ENCODE data around the gene PDCD2.
"Not testable (repeated sequence)": the region's sequence is repeated elsewhere in the genome, so short reads cannot be mapped to it uniquely, and the experiment has no call there.

PDCD2 gene

DNA sequence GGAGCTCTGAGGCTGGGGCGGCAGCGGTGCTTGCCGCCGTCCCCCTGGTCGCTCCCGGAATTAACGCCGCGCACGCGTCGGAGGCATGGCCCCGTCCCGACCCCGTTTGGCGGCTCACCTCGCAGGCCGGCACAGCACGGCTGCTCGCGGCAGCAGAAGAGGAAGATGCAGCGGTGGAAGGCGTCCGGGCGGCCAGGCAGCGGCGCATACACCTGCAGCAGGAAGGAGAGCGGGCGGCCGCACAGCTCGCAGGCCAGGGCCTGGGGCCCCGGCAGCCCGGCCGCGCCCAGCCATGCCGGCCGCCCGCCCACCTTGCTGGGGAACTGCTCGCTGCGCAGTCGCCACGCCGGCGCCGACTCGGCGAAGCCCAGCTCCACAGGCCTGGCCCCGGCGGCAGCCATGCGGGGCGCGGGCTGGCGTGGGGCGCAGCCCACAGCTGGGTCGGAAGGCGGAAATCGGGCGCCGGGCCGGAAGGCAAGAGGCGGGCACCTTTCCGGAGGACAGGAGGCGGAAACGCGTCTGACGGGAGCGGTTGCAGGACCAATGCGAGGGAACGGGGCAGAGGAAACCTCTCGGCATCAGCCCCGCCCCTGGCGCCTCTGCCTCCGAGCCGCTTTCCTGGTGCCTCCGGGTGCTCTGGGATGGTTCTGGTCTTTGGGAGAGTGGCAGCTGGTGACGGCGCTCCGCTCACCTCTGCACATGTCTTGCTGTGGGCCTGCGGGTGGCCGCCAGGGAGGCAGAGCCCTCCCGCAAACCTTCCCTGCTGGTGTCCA, at the start of gene PDCD2:
Gene PDCD2, minus strand, starts transcription at position 457 of the 773 bp plus-strand sequence. Its CDS starts 56 bp downstream, at position 401.
- DNase-seq (ENCODE audit: low spot score) = peak; percentile 89

DNA sequence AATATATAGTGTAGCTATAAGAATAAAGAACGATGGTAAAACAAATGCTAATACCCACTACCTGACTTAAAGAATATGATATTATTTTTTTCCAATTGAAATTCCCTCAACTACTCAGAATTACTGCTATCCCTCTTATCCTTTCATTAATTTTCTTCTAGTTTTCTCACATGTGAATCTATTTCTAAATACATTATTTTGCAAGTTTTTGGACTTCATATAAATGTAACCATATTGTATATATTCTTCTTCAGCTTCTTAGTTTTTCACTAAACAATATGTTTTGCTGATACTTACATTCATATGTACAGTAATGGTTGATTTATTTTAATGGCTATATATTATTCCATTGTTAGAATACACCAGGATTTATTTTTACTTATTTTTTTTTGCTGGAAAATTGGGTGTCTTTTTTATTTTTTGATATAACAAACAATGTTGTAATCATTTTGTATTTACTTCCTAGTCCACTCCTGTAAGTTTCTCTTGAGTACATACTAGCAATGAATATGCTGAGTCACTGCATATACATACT, 31.6 kb upstream of the PDCD2 start:
- not testable (repeated sequence) for DNase-seq (ENCODE audit: low spot score)

- not testable (repeated sequence) for DNase-seq (ENCODE audit: low spot score)
Observed at GRCh38 chr6:170612256-170612804, 27.9 kb upstream of the PDCD2 start.

DNA sequence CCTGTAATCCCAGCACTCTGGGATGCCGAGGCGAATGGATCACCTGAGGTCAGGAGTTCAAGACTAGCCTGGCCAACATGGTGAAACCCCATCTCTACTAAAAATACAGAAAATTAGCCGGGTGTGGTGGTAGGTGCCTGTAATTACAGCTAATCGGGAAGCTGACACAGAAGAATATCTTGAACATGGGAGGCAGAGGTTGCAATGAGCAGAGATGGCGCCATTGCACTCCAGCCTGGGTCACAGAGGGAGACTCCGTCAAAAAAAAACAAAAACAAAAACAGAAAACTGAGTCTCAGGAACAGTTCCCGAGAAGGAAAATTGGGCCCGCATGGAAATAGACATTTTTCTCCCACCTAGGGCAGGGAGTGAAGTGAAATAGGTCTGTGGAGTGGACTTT, 24.8 kb upstream of the PDCD2 start:
- not testable (repeated sequence) for DNase-seq (ENCODE audit: low spot score)

DNA sequence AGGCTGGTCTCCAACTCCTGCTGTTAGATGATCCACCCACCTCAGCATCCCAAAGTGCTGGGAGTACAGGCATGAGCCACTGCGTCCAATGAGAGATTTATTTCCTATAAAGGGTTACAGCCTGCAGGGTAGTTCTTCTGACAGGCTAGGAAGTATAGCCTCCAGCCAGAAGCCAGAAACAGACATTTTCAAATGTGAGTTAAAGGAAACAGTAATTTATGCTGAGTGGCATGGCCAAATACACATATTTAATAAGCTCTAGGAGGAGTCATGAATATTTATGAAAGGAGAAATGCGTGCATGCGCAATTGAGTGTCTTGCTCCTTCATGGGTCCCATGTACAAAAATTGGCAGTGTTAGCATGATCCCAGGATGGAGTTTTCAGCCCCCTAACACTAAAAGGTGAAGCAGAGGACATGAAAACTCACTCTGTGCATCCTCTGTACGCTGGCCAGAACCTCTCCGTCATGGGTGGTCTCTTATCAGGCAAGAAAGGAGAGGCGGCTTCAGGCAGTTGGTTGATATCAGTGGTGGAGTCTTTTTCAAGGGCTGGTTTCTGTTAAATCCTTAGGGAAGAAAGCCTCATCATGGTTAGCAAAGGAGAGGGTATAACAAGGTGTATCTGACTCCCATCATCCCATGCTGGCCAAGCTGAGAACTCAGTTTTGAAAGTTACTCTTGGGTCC, 21.3 kb upstream of the PDCD2 start:
- DNase-seq (ENCODE audit: low spot score) = no peak

DNA sequence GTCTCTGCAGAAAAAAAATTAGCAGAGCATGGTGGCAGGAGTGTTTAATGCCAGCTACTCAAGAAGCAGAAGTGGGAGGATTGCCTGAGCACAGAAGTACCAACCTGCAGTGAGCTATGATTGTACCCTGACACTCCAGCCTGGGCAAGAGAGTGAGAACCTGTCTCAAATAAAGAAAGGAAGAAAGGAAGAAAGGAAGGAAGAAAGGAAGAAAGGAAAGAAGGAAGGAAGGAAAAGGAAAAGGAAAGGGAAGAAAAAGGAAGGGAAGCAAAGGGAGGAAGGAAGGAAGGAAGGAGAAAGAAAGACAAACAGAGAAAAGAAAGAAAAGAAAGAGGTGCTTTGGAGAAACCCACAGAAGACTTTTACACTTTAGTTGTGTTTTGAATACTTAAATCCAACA, 12.8 kb upstream of the PDCD2 start:
- no peak for DNase-seq (ENCODE audit: low spot score)

DNA sequence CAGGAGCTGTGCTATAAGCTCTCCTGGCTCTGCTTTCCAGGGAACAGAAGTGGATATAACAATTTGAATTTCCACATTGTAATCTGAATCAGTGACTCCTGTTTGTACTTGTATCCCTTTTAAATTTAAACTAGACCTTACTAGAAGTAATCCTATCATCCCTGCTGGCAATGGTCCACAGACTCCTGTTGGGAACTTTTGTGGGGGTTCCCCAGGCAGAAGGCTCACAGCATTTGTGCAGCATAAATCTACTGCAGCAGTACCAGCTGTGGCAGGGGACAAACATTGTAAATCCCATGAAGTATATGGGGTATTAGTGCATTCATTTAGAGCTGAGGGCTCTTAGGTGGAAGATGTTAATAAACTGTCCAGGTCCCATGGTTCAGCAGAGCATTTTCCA, 12.0 kb upstream of the PDCD2 start:
- no peak for DNase-seq (ENCODE audit: low spot score)

DNA sequence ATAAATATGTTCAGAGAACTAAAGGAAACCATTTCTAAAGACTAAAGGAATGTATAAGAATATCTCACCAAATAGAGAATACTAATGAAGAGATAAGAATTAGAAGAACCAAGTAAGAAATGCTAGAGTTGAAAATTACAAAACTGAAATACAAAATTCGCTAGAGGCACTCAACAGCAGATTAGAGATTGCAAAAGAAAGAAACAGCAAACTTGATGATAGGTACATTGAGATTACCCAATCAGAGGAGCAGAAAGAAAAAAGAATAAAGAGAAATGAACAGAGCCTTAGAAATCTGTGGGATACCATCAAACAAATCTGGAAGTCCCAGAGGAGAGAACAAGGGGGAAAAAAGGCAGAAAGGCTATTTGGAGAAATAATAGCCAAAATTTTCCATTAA, 6.3 kb upstream of the PDCD2 start:
- DNase-seq (ENCODE audit: low spot score) = no peak

GRCh38 chr6:170584954-170585498, 589 bp upstream of the PDCD2 start:
- DNase-seq (ENCODE audit: low spot score) = peak; percentile 6

DNA sequence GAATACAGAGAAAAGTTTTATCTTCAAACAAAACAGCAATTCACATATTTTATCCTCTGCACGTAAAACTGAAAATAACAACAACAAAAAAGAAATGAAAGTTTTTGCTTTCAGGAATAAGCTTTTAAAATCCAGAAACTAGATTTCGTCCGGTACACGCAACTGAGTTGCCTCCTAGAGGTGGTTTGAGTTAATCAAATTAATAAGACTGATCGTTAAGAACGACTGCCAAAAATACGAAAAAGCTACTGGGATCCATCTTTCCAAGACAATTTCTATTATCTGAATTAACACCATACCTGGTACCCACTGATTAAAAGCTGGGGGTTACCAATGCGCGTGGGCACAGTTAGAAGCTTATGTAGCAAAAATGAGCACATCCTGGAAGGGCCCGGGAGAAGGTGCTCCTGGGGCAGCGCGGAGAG, 669 bp downstream of the PDCD2 start:
- peak; percentile 38 for DNase-seq (ENCODE audit: low spot score)

DNA sequence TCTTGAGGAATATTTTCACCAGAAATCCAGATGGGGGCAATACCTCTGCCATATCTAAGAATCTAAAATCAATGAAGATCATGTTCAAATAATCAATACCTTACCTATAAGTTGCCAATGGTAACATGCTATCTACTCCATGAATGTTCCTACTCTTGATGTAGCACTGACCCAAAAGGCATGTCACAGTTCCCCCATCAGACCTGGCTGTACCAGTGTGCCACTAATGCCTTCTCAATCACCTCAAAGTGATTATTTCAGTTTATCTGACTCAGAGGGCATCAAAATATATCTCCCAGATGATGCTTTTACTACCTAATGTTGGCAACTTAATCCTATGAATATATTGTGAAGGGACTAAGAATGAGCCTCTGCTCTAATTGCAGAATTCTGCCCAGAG, 5.5 kb downstream of the PDCD2 start:
- no peak for DNase-seq (ENCODE audit: low spot score)

DNA sequence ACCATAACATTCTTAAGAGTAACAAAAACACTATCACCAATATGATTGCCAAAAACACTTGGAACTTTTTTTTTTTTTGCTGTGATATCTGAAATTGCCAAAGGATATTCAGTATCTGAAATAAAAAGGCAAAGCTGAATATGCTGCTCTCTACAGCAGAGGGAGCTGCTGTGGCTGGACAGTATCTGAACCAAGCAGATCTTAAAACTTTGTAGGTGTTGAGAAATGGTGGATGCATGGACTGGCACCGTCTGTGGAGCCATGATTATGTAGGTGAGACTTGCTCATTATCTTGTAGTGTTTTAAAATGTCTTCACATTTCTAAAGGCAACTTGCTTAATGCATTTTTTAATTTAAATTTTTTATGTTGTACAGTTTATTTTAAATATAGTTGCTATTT, 9.2 kb downstream of the PDCD2 start:
- no peak for DNase-seq (ENCODE audit: low spot score)

DNA sequence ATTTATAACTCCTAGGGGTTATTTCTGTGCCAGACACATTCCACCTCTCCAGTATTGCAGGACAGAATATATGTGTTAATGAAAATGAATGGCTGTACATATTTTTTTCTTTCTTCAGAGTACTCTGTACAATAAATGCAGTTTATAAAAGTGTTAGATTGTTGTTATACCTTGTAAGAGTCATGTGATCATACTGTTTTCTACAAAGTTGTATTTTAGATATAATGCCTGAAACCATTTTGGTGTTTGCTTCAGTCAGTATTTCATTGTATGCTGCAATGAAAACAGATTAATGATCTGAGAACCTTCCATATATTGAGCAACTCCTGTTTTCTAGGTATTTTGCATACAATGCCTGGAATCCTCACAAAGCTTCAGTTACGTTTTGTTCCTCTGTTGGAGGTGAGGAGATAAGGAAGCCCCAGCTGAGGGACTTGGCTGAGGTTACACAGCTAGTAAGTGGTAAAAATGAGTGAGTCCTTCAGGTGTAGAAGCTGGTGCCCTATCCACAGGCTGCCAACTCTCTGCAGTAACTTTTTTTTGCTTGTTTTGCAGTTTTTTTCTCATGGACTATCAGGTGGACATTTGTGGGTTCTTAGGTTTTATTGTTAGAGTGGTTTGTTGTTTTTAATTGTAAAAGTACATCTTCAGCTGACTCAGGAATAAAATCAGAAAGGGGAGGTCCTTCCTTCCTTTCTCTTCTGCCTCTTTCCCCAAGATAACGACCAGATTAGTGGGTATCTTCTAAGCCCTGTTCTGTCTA, 11.6 kb downstream of the PDCD2 start:
- no peak for DNase-seq (ENCODE audit: low spot score)

GRCh38 chr6:170564936-170565530, 19.4 kb downstream of the PDCD2 start:
- DNase-seq (ENCODE audit: low spot score) = no peak

DNA sequence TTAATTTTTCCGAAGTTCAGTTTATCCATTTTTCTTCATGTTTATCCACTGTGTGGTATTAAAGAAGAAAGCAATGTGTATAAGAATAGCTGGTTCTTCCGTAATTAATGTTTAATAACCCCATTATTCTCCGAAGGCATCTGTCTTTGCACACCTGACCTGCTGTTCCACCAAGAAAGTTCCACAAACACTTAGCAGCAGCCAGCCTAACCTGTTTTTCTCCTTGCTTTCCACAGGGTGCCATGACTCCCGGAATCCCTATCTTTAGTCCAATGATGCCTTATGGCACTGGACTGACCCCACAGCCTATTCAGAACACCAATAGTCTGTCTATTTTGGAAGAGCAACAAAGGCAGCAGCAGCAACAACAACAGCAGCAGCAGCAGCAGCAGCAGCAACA, 22.9 kb downstream of the PDCD2 start:
- DNase-seq (ENCODE audit: low spot score) = no peak

- DNase-seq (ENCODE audit: low spot score) = no peak
Observed at GRCh38 chr6:170555305-170555704, 29.1 kb downstream of the PDCD2 start.

DNA sequence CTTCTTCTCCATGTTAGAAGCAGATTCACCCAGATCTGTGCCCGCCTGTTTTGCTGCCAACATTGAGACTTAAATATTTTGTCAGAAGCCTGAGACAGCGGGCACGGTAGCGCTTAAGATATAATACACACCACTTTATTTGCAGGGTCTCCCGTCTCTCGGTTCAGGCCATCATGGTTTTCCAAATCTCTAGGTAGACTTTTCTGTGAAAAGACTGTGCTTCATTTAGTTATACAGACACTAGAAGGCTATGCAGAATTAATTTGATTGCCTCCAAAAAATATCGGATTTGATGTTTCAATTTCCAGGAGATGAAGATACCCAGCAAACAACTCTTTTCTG, 29.7 kb downstream of the PDCD2 start:
- no peak for DNase-seq (ENCODE audit: low spot score)

DNA sequence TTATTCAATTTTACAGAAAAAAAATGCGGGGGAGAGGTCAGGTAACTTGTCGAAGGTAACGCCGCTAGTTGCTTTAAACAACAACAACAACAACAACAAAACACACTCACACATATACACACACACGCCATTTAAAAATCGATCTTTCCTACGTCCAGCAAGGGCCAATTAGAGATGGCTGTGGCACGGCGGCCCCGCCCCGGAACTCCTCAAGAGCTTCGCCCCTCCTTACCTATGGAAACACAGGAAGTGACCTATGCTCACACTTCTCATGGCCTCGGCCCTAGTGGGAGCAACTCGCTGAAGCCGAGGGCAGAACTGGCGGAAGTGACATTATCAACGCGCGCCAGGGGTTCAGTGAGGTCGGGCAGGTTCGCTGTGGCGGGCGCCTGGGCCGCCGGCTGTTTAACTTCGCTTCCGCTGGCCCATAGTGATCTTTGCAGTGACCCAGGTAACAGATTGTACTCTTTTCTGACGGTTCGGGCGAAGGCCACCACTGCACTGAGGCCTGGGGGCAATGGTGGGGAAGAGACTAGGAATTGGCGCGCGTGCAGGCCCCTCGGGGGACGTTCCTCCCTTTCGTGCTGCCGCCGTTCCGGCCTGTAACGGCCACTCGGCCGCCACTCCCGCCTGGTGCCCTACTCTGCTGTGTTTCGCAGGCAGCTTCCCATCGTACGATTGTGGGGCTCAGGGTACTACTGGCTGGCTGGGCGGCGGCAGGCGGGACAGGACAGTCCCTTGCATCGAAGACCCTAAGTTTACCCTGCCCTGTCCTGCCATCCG, 30.2 kb downstream of the PDCD2 start, which contains the start of gene TBP:
Gene TBP, plus strand, starts transcription at position 357 of the 783 bp plus-strand sequence. CDS start 2,661 bp downstream, outside the sequence.
- peak; percentile 98 for DNase-seq (ENCODE audit: low spot score)

- no peak for DNase-seq (ENCODE audit: low spot score)
Observed at GRCh38 chr6:170553534-170554012, 30.9 kb downstream of the PDCD2 start.

GRCh38 chr6:170552765-170553533, 31.5 kb downstream of the PDCD2 start, which contains the start of gene PSMB1:
PSMB1 (minus strand) TSS chr6:170553307; CDS start chr6:170553242, 65 bp downstream.
- DNase-seq (ENCODE audit: low spot score) = peak; percentile 92
